H9 (cell line): ENCODE data around the gene THSD4. TPM values are rescaled to one million over a fixed set of nuclear protein-coding genes. Genes with fewer than 3 reads are reported as not detected.

ENCODE experiments used
- DNase-seq: peaks from one replicate; pipeline ENCODE4 v3.0.0-alpha.2; 2017
- H2AFZ ChIP-seq: one replicate; pipeline ENCODE4 v1.6.1; 2013; ENCODE audit warnings: mild to moderate bottlenecking, low read length, control low read depth, moderate library complexity
- H2AK5ac ChIP-seq: 2 replicates; pipeline ENCODE4 v1.6.1; 2013; ENCODE audit warnings: low read length, control low read depth, mixed read lengths; ENCODE audit not compliant: insufficient read length
- H2BK120ac ChIP-seq: one replicate; pipeline ENCODE4 v1.6.1; 2013; ENCODE audit warnings: low read depth, mild to moderate bottlenecking, low read length, control low read depth, inconsistent platforms; ENCODE audit not compliant: poor library complexity, severe bottlenecking
- H2BK12ac ChIP-seq: 2 replicates; pipeline ENCODE4 v1.6.1; 2013; ENCODE audit warnings: low read length, control low read depth, mixed read lengths, low read depth; ENCODE audit not compliant: insufficient read length
- H2BK15ac ChIP-seq: 2 replicates; pipeline ENCODE4 v1.6.1; 2013; ENCODE audit warnings: low read depth, low read length, control low read depth
- H2BK20ac ChIP-seq: one replicate; pipeline ENCODE4 v1.6.1; 2013; ENCODE audit warnings: low read depth, mild to moderate bottlenecking, low read length, control low read depth, inconsistent platforms; ENCODE audit not compliant: poor library complexity, severe bottlenecking
- H2BK5ac ChIP-seq: 2 replicates; pipeline ENCODE4 v1.6.1; 2013; ENCODE audit warnings: low read length, control low read depth, mixed read lengths; ENCODE audit not compliant: insufficient read length
- H3K14ac ChIP-seq: 2 replicates; pipeline ENCODE4 v1.6.1; 2013; ENCODE audit warnings: low read length, control low read depth; ENCODE audit not compliant: insufficient read depth
- H3K18ac ChIP-seq: 2 replicates; pipeline ENCODE4 v1.6.1; 2013; ENCODE audit warnings: low read depth, mild to moderate bottlenecking, mixed read lengths, low read length, control low read depth; ENCODE audit not compliant: insufficient read length
- H3K23ac ChIP-seq: 2 replicates; pipeline ENCODE4 v1.6.1; 2013; ENCODE audit warnings: low read length, control low read depth, mixed read lengths, low read depth; ENCODE audit not compliant: insufficient read length
- H3K23me2 ChIP-seq: 2 replicates; pipeline ENCODE4 v1.6.1; 2013; ENCODE audit warnings: low read depth, mild to moderate bottlenecking, mixed read lengths, low read length, control low read depth; ENCODE audit not compliant: insufficient read length, poor library complexity, severe bottlenecking
- H3K27ac ChIP-seq: 2 replicates; pipeline ENCODE4 v1.5.1; 2013; ENCODE audit warnings: low read length, control low read depth, mixed read lengths, low read depth; ENCODE audit not compliant: insufficient read length
- H3K27me3 ChIP-seq: 2 replicates; pipeline ENCODE4 v1.6.1; 2013; ENCODE audit warnings: low read length, control low read depth, inconsistent platforms; ENCODE audit not compliant: insufficient read depth
- H3K4ac ChIP-seq: 2 replicates; pipeline ENCODE4 v1.6.1; 2013; ENCODE audit warnings: low read depth, mild to moderate bottlenecking, control low read depth, inconsistent platforms, low read length, moderate library complexity
- H3K4me1 ChIP-seq: 2 replicates; pipeline ENCODE4 v1.6.1; 2013; ENCODE audit warnings: low read length, control low read depth, inconsistent platforms; ENCODE audit not compliant: insufficient read depth
- H3K4me2 ChIP-seq: 2 replicates; pipeline ENCODE4 v1.6.1; 2013; ENCODE audit warnings: low read length, control low read depth, mixed read lengths; ENCODE audit not compliant: insufficient read length, insufficient read depth
- H3K56ac ChIP-seq: 2 replicates; pipeline ENCODE4 v1.6.1; 2013; ENCODE audit warnings: low read depth, mild to moderate bottlenecking, mixed read lengths, low read length, control low read depth; ENCODE audit not compliant: insufficient read length
- H3K79me1 ChIP-seq: 2 replicates; pipeline ENCODE4 v1.6.1; 2013; ENCODE audit warnings: low read depth, mild to moderate bottlenecking, moderate library complexity, low read length, control low read depth, inconsistent platforms; ENCODE audit not compliant: insufficient read depth, poor library complexity, severe bottlenecking
- H3K79me2 ChIP-seq: 2 replicates; pipeline ENCODE4 v1.6.1; 2013; ENCODE audit warnings: low read length, control low read depth, inconsistent platforms; ENCODE audit not compliant: insufficient read depth
- H3K9ac ChIP-seq: 2 replicates; pipeline ENCODE4 v1.6.1; 2013; ENCODE audit warnings: low read length, control low read depth, mixed read lengths; ENCODE audit not compliant: insufficient read length; ENCODE audit errors: extremely low read depth
- H3K9me3 ChIP-seq: one replicate; pipeline ENCODE4 v1.6.1; 2013; ENCODE audit warnings: low read depth, low read length, inconsistent platforms; ENCODE audit not compliant: control insufficient read depth
- H3T11ph ChIP-seq: one replicate; pipeline ENCODE4 v1.6.1; 2013; ENCODE audit warnings: mild to moderate bottlenecking, low read length, control low read depth, inconsistent platforms
- H4K20me1 ChIP-seq: one replicate; pipeline ENCODE4 v1.6.1; 2013; ENCODE audit not compliant: control insufficient read depth, insufficient read length, insufficient read depth
- H4K5ac ChIP-seq: 2 replicates; pipeline ENCODE4 v1.6.1; 2013; ENCODE audit warnings: low read depth, mild to moderate bottlenecking, mixed read lengths, low read length, control low read depth; ENCODE audit not compliant: insufficient read length
- H4K8ac ChIP-seq: replicated peaks from 2 replicates; pipeline ENCODE4 v1.6.1; 2013; ENCODE audit warnings: low read length, control low read depth, mixed read lengths, low read depth; ENCODE audit not compliant: insufficient read length
- H4K91ac ChIP-seq: 2 replicates; pipeline ENCODE4 v1.6.1; 2013; ENCODE audit warnings: low read depth, mild to moderate bottlenecking, moderate library complexity, mixed read lengths, low read length, control low read depth; ENCODE audit not compliant: insufficient read length
- H3K27ac Mint-ChIP-seq, 3 experiments: 2 replicates in 2 of 3; 3 replicates in 1 of 3; pipeline ENCODE4 v1.8.0; 2020 to 2021; ENCODE audit warnings: mixed read lengths in 3 of 3, mild to moderate bottlenecking in 1 of 3, moderate library complexity in 1 of 3
- H3K27me3 Mint-ChIP-seq: 2 replicates; pipeline ENCODE4 v1.8.0; 2021; ENCODE audit warnings: low read depth, mild to moderate bottlenecking, moderate library complexity, mixed read lengths
- H3K36me3 Mint-ChIP-seq, 3 experiments: 2 replicates in 2 of 3; 3 replicates in 1 of 3; pipeline ENCODE4 v1.8.0; 2020 to 2021; ENCODE audit warnings: low read depth in 3 of 3, mixed read lengths in 3 of 3; ENCODE audit not compliant: insufficient read depth in 1 of 3
- H3K4me1 Mint-ChIP-seq, 2 experiments: 2 replicates each; pipeline ENCODE4 v1.8.0; 2020; ENCODE audit warnings: mixed read lengths in 2 of 2
- H3K4me3 Mint-ChIP-seq, 2 experiments: 2 replicates in 1 of 2; 3 replicates in 1 of 2; pipeline ENCODE4 v1.8.0; 2020 to 2021; ENCODE audit warnings: mild to moderate bottlenecking in 2 of 2, mixed read lengths in 2 of 2, moderate library complexity in 1 of 2
- H3K9me3 Mint-ChIP-seq, 2 experiments: 2 replicates in 1 of 2; 3 replicates in 1 of 2; pipeline ENCODE4 v1.8.0; 2020; ENCODE audit warnings: mild to moderate bottlenecking in 2 of 2, mixed read lengths in 2 of 2, moderate library complexity in 1 of 2
- CTCF ChIP-seq: fragments of 200-600 bp; sonication (generic); conservative IDR thresholded peaks from 3 replicates; pipeline ENCODE4 v1.8.0; 2021; ENCODE audit warnings: antibody characterized with exemption, mild to moderate bottlenecking
- WGBS: extraction: QIAGEN DNeasy Blood & Tissue Kit; methylation state at CpG from one replicate; pipeline ENCODE4 v1.1.7; 2013; ENCODE audit warnings: missing lambda C conversion rate, low lambda C conversion rate, mixed read lengths; ENCODE audit not compliant: insufficient read length; ENCODE audit errors: extremely low coverage; 5-methylcytosine and 5-hydroxymethylcytosine counted together
- long read RNA-seq: library from polyadenylated mRNA; unstranded; transcript quantifications from one replicate; pipeline ENCODE4 v2.0.0, GENCODE V29; 2020
- total RNA-seq: library from RNA; stranded (reverse); gene quantifications from 2 replicates; pipeline ENCODE4 v1.2.1, GENCODE V29; 2021

THSD4 gene
- 5.5 and 5.7 TPM in 2 replicates for total RNA-seq
- long read RNA-seq, partial matches to known transcripts: 1 of 7 reads
- long read RNA-seq, other reads (novel, unspliced or antisense): 6 of 7 reads

GRCh38 chr15:71114887-71115566 is at the start of gene THSD4:
Gene THSD4 (plus strand): TSS chr15:71115471.
- Histone ChIP-seq H2BK12ac (no peak within 1 kb of the TSS), H3K9me3 (no peaks in the 10 kb centered on the region), H2BK15ac (no peak within 1 kb of the TSS), H4K20me1 (no peaks in the 10 kb centered on the region), H3K79me2 (no peaks in the 10 kb centered on the region), H3T11ph (no peak within 1 kb of the TSS), H3K23me2 (peaks cover 13% of the 10 kb centered on the region), H3K27me3 (peaks cover 6% of the 10 kb centered on the region; the same call in 1 of the 2 replicates), H2BK20ac (no peak within 1 kb of the TSS), H4K8ac (no peak within 1 kb of the TSS), H3K14ac (no peak within 1 kb of the TSS; the same call in 1 of the 2 replicates), H3K23ac (no peak within 1 kb of the TSS), H3K4me1 (peaks cover 9% of the 10 kb centered on the region; the same call in 1 of the 2 replicates), H3K18ac (no peak within 1 kb of the TSS), H2AK5ac (no peak within 1 kb of the TSS), H3K4ac (no peak within 1 kb of the TSS), H3K9ac (peak within 1 kb of the TSS; percentile 35), H4K91ac (no peak within 1 kb of the TSS), H3K27ac (no peak within 1 kb of the TSS), H3K56ac (no peak within 1 kb of the TSS), H2AFZ (peak within 1 kb of the TSS; percentile 94), H4K5ac (no peak within 1 kb of the TSS), H3K4me2 (peak within 1 kb of the TSS; percentile 80), H2BK120ac (no peak within 1 kb of the TSS), H2BK5ac (no peak within 1 kb of the TSS), H3K79me1 (no peaks in the 10 kb centered on the region)
- H3K4me3 Mint-ChIP-seq: peak within 1 kb of the TSS; percentile 83 to 88
- H3K9me3 Mint-ChIP-seq: no peaks in the 10 kb centered on the region
- no peaks in the 10 kb centered on the region for H3K36me3 Mint-ChIP-seq
- peaks cover 45% of the 10 kb centered on the region for H3K27me3 Mint-ChIP-seq
- TF ChIP-seq CTCF: peak; percentile 99
- no CpG with 5 or more reads among the region's 52 CpGs for WGBS
- DNase-seq: peak; percentile 91
- H3K27ac Mint-ChIP-seq: peak within 1 kb of the TSS; percentile 37 to 86 (median 58); a peak in 5 of 7 replicates
- peaks cover 51 to 57% of the 10 kb centered on the region in 2 experiments for H3K4me1 Mint-ChIP-seq
